Renal cortical epithelial cell (primary cell): ENCODE data around the gene RFPL1. TPM values are rescaled to one million over a fixed set of nuclear protein-coding genes. Genes with fewer than 3 reads are reported as not detected.
A peak's percentile ranks its signal among the peaks of the same experiment; 100 is the strongest.
"Not testable (repeated sequence)": the region's sequence is repeated elsewhere in the genome, so short reads cannot be mapped to it uniquely, and the experiment has no call there.

ENCODE experiments used
- DNase-seq: peaks from one replicate; pipeline ENCODE4 v3.0.0-alpha.2; 2011; ENCODE audit warnings: low read depth
- total RNA-seq: library from RNA; depleted of rRNA; stranded (reverse); fragments of >200 nt; gene quantifications from 2 replicates; pipeline ENCODE4 v1.2.3, GENCODE V29; 2014

The RFPL1 gene
- not detected in 2 replicates for total RNA-seq

DNA sequence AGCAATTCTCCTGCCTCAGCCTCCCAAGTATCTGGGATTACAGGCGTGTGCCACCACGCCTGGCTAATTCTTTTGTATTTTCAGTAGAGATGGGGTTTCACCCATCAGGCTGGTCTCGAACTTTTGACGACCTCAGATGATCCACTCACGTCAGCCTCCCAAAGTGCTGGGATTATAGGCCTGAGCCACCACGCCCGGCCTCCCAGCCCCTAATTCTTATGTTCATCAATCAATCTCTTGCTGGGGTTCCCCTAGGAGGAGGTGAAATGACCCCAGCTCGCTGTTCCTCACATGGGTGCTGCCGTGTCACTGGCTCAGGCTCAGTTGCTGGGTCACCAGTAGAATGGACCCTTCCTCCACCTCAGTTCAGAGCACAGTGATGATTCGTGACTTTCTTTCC, at the start of gene RFPL1:
Gene RFPL1 (plus strand): TSS at position 301 of the 400 bp plus-strand sequence.
- not testable (repeated sequence) for DNase-seq

DNA sequence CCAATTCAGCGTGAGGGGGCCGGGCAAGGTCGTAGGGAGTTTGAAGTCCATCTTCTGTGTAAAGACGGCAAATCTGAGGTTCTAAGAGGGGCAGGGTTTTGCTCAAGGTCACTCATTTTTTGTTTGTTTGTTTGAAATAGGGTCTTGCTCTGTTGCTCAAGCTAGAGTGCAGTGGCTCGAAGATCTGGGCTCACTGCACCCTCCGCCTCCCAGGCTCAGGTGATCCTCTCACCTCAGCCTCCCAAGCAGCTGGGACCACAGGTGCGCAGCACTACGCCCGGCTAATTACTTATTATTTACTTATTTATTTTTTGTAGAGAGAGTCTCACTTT, 49.7 kb upstream of the RFPL1 start:
- DNase-seq = no peak

- no peak for DNase-seq
These were observed 48.1 kb upstream of the RFPL1 start for GRCh38 chr22:29390270-29390669.

DNA sequence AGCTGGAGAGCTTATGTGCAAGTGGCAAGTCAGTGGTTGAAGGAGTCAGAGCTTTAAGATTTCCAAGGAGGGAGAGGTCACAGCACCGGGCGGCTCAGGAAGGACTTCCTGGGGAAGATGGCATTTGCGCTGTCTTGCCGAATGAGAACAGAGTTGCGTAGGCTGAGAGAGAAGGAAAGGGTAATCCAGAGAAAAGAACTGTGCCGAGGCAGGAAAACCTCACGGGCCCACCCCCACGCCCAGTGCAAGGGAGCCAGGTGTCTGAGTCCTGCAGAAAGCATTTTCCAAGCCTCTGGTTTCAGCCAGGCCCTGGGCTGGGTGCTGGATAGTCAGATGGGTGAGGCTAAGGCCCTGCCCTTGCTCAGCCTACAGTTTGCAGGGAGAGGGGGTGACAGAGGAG, 46.8 kb upstream of the RFPL1 start:
- no peak for DNase-seq

DNA sequence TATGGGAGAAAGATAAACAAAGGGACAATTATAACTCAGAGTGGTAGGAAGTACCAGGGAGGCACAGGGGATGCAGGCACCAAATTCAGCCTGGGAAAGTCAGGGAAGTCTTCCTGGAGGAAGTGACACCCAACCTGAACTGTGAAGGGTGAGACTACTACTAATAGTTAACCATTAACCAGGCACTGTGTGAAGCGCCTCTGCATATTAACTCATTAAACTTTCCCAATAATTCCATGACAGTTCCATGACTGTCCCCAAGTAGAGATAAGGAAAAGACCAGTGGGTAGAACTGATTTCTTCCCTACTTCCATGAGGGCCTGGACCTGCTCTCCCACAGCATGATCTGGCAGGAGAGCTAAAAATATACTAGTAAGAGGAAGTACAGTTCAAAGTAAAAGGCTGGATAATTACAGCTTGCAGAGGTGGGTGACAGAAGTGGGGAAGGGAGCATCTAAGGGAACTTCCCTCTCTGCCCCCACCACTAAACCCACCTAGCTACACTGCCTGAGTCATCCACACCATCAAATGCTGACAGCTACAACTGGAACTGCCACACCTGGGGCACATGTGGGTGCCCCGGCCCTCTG, 45.3 kb upstream of the RFPL1 start:
- DNase-seq = no peak

GRCh38 chr22:29394931-29395581, 43.3 kb upstream of the RFPL1 start:
- peak; percentile 54 for DNase-seq

- no peak for DNase-seq
These were observed 42.3 kb upstream of the RFPL1 start for GRCh38 chr22:29396126-29396525.

- DNase-seq = no peak
These were observed 40.6 kb upstream of the RFPL1 start for GRCh38 chr22:29397791-29398190.

- DNase-seq = no peak
These were observed 37.8 kb upstream of the RFPL1 start for GRCh38 chr22:29400576-29400975.

DNA sequence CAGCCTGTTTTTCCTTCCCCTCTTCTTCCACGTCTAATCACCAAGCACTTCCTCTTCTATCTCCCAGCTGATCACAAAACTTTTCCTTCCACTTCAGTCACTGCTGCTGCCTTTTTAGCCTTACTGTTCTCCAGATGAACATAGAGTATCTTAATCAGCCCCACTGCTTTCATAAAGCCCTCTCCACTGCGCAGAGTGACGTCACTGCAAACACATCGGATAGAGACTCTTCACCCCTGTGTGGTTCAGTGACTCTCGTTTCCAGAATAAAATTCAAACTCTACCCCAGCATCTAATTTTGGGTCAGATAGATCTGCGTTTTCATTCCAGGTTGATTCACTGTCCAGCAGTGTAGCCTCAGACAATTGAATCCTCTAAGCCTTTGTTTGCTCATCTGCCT, 36.8 kb upstream of the RFPL1 start:
- DNase-seq = not testable (repeated sequence)

DNA sequence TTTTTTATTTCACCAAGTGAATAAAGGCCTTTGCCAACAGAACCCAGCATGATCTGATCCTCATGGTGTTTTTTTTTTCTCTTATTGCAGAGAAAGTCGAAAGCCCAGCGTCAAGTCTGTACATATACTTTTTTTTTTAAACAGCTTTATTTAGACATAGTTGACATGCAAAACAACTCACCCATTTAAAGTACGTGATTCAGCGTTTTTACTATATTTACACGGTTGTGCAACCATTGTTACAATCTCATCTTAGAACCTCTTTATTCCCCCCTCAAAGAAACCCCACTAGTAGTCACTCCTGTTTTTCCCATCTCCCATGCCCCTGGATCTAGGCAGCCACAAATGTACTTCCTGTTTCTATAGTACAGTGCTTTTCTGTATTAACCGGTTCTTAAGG, 29.4 kb upstream of the RFPL1 start:
- no peak for DNase-seq

GRCh38 chr22:29411569-29412211, 26.7 kb upstream of the RFPL1 start:
- DNase-seq = not testable (repeated sequence)

DNA sequence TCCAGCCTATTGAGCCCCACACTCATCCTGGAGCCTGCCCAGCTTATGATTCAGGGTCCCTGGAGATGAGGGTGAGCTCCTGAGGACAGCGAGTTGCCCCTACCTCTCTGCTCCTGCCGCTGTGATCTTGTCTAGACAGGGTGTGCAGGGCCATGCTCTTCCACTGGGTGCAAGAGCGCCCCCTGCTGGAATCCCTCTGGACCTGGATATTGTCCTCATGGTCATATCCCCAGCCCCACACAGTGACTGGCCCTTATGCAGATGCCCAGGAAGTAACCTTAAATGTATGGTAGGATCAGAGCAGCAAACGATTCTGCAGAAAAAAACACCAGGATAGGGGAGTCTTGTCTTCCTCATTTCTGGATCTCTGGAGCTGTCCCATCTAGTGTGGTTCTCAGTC, 25.6 kb upstream of the RFPL1 start:
- DNase-seq = not testable (repeated sequence)

DNA sequence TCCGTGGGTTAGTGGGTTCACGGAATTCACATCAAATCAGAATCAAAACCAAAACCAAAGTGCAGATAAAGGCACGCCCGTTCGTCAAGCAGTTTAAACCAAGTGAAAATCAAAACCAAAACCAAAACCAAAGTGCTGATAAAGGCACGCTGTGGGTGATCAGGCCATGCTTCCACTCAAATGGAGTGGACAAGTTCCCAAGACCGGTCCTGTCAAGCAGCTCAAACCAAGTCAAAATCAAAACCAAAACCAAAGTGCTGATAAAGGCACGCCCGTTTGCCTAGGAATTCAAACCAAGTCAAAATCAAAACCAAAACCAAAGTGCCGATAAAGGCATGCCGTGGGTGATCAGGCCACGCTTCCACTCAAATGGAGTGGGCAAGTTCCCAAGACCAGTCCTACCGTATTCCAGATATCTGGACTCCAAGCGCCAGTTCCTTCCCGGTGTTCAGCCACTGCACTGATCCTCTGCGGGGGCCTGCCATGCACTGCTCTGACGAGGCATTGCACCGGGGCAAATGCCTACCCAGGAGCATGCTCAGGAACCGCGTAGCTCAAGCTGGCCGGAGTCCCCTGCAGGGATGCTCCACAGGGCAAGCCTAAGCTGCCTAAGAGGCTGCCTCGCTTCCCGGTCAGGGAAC, 23.3 kb upstream of the RFPL1 start:
- DNase-seq = peak; percentile 1

- DNase-seq = not testable (repeated sequence)
These were observed 19.7 kb upstream of the RFPL1 start for GRCh38 chr22:29418704-29419103.

GRCh38 chr22:29426476-29426875, 11.9 kb upstream of the RFPL1 start:
- DNase-seq = no peak

DNA sequence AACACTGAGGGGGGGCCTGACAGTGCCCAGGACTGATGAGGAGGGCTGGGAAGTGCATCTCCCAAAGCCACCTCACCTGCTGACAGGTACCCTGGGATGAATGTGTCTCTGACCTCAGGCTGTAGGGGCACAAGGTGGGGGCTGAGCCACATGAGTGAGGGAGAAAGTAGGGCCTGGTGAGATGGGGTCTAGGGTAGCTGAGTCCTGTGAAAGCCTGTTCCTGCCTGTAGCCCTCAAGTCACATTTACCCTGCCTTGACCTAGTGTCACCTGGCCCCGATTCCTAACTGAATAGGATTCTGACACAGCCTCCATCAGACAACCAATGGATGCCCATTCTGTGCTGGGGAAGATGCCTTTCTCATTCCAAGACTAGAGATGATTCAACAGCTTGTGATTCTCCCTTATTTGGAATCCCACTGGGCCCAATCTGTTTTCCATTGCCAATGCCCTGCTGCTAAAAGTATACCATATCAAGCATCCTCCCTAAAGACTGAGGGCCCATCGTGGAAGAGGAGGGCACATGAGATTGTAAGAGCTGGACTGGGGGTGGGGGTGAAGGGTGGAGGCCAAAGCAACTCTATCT, 11.1 kb upstream of the RFPL1 start:
- DNase-seq = no peak

GRCh38 chr22:29431986-29432385, 6.4 kb upstream of the RFPL1 start:
- DNase-seq = no peak

- no peak for DNase-seq
These were observed 4.5 kb upstream of the RFPL1 start for GRCh38 chr22:29433856-29434255.

- DNase-seq = no peak
These were observed 4.1 kb upstream of the RFPL1 start for GRCh38 chr22:29434288-29434687.

DNA sequence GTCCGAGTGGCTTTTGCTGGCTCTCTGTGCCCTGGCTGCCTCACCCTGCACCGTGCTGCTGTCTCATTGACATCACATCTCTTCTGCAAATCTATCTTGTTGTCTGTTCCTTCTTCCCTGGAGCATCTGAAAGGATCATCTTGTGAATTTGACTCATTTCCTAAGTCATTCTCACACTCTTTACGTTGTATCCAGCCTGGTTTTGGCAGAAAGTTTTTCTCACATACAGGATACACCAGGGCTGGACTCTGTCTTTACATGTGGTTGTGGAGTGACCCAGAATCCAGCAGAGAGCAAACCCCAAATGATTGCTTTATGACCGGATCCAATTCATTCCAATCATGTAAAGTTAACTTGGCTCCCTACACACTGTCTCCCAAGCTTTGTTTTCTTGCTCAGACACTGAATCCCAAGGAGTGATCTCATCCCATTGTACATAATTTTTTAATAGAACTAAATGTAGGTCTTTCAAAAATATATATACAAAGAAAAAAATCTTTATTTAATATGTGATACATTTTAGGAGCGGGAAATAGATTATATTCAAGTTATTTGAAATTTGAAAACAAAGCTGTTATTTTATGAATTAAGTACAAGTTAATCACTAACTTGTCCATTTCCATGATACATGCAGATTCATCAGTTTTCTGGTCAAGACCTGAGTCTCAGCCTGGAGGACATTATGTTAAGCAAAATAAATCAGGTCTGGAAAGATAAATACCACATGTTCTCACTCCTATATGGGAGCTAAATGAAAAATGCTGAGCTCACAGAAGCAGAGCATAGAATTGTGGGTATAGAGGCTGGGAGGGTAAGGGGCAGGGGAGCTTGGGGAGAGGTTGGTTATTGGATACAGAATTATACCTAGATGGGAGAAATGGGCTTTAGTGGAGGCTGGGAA, 2.9 kb upstream of the RFPL1 start:
- DNase-seq = no peak

DNA sequence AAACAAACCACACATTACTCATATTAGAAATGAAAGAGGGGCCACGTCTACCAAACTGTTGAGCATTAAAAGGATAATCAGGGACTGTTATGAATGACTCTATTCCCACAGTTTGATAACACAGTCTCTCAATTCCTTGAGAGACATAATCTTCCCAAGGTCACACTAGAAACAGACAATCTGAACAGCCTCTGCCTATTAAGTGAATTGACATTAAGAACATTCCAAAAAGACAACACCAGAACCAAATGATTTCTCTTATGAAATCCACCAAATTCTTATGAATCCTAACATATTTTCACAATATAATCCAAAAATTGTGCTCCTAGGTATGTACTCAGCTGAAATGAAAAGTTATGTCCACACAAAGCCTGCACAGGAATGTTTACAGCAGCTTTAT, 4.6 kb downstream of the RFPL1 start:
- no peak for DNase-seq
